Anterior cingulate cortex (tissue), 58 donors: ENCODE results near the gene EYA2.
"Not testable (repeated sequence)": the region's sequence is repeated elsewhere in the genome, so short reads cannot be mapped to it uniquely, and the experiment has no call there.

Experiments used
- DNase-seq, 58 donors: peaks; one replicate each; lab custom pipeline; 2025; lab: John Stamatoyannopoulos, UW

Gene EYA2, protein sequence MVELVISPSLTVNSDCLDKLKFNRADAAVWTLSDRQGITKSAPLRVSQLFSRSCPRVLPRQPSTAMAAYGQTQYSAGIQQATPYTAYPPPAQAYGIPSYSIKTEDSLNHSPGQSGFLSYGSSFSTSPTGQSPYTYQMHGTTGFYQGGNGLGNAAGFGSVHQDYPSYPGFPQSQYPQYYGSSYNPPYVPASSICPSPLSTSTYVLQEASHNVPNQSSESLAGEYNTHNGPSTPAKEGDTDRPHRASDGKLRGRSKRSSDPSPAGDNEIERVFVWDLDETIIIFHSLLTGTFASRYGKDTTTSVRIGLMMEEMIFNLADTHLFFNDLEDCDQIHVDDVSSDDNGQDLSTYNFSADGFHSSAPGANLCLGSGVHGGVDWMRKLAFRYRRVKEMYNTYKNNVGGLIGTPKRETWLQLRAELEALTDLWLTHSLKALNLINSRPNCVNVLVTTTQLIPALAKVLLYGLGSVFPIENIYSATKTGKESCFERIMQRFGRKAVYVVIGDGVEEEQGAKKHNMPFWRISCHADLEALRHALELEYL

DNA sequence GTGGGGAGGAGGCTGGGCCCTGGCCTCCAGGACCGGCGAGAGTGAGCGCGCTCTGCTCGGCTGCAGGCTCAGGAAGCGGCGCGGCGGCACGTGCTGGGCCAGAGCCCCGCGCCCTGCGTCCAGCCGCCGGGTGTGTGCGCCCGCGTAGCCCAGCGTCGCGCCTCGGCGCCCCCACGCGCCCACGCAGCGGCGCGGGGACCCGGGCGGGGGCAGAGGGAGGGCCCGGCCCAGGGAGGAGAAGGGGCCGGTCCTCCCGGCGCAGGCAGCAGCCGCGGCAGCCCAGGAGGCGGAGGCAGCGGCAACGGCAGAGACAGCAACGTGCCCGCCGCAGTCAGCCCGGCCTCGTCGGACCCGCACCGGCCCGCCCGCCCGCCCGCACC lies at the start of gene EYA2:
Gene EYA2 (plus strand): TSS at position 265 of the 380 bp plus-strand sequence. CDS start 95,168 bp downstream, outside the sequence.
- peak in 10 of 58 donors; percentile 3 to 27 (median 10) for DNase-seq

GRCh38 chr20:46844965-46845364 lies 49.7 kb upstream of the EYA2 start:
- no peak for DNase-seq

- no peak for DNase-seq
Measured at GRCh38 chr20:46849269-46849668, 45.4 kb upstream of the EYA2 start.

GRCh38 chr20:46849751-46850150 lies 44.9 kb upstream of the EYA2 start:
- no peak for DNase-seq

DNA sequence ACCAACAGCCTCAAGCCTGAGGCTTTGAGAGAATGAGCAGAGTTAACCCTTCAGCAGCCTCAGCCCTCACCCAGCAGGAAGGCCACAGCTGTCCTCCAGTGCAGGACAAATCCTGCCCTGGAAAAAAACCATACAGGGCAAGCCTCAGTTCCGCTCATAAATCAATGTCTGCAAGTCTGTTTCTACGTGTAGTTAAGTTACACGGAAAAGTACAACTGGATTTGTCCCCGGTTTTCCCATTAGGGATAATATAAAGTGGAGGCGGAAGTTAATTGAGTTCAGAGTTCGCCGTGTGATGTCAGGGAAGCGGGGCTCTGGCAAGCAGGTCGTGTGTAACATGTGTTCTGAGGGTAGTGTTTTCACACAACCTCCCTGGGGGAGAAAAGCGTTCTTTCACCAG lies 44.2 kb upstream of the EYA2 start:
- no peak for DNase-seq

DNA sequence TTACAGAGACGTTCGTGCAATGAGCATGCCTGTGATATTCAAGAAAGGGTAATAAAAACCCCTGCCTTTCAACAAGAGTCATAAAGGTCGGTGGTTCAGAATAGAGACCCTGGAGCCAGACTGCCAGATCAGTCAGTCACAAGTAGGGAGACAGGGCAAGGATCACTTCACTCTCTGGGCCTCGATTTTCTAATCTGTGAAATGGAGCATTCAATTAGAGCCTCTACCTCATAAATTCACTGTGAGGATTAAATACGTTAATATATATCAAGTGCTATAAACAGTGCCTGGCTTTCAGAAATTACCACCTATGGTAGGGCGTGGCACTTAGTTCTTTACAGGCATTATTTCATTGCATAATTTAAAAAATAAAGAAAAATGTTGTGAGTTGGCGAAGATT lies 43.7 kb upstream of the EYA2 start:
- no peak for DNase-seq

- no peak for DNase-seq
Measured at GRCh38 chr20:46851746-46852145, 42.9 kb upstream of the EYA2 start.

- no peak for DNase-seq
Measured at GRCh38 chr20:46852313-46852712, 42.3 kb upstream of the EYA2 start.

DNA sequence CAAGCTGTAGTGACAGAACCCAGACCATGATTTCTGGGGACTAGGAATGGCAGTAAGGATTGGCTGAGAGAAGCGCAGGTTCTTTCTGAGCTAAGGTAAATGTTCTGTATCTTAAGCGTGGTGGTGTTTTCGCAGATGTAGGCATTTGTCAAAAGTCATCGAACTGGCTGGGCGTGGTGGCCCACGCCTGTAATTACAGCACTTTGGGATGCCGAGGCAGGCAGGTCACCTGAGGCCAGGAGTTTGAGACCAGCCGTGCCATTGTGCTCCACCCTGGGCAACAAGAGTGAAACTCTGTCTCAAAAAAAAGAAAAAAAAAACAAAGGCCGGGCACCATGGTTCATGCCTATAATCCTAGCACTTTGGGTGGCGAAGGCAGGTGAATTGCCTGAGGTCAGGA lies 40.7 kb upstream of the EYA2 start:
- no peak for DNase-seq

DNA sequence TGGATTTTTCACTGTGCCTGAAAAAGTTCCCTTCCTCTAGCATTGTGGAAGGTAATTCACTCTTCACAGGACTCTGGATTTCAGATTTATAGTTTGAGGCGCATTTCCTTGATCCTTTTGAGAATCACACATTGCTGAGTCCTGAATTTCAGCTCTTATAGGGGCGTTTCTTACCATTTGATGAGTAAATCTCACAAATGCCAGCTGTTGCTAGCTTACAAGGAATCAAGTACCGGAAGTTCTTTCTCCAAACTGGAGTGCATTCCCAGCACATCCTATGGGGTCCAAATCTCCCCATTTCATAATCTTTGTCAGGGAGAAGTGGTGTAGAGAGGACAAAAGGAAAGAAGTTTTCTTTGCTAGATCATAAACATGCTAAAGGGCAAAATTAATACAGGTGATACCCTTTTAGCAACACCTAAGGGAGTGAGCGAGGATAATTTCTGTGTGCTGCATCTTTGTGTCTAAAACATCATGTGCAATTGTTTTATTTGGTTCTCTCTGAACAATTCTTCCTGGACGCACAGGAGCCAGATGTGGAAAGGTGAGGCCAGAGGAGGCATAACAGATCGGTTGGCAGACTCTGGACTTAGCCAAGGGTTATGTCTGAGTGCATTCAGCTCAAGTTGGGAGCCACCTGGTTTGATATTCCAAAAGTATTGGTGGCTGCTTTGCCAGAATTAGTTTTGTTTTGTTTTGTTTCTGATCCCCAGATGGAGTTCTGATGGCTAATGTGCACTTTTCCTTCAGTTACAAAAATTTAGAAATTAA lies 37.4 kb upstream of the EYA2 start:
- no peak for DNase-seq

GRCh38 chr20:46865824-46866223 lies 28.8 kb upstream of the EYA2 start:
- DNase-seq, result no peak

GRCh38 chr20:46870041-46870440 lies 24.6 kb upstream of the EYA2 start:
- no peak for DNase-seq

DNA sequence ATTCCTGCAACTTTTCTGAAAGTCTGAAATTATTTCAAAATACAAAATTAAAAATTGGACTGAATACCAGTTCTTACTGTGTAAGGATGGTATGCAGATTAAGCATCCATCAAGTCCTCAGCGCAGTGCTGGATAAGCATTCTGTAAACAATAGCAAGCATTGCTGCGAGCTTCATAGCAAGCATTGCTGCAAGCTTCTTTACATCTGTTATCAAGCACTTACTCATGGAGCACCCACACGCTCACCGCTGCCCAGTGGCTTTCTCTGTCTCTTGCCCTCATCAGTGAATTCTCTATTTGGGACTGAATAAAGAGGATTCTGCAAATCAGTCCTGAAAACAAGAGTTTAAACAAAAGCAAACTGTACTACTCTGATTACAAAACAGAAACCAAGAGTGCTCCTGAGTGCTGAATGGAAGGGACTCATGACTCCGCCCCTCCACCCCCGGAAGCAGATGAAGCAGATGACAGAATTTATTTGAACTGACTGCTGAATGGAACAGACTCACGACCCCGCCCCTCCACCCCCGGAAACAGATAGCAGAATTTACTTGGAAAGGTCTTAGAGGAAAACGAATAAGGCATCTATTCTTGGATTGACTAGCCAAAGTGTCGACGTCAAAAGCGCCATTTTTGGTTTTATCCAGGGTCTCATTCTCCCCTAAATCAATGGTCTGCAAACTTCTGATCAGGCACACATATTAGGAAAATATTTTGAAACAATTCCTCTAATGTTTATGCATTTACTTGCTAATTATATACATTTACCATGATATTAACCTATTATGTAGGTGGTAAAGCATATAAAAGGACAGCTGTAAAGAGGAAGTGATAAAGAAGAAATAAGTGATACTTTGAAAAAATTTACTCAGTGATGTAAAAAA lies 22.1 kb upstream of the EYA2 start:
- peak in 1 of 58 donors; percentile 2 for DNase-seq

DNA sequence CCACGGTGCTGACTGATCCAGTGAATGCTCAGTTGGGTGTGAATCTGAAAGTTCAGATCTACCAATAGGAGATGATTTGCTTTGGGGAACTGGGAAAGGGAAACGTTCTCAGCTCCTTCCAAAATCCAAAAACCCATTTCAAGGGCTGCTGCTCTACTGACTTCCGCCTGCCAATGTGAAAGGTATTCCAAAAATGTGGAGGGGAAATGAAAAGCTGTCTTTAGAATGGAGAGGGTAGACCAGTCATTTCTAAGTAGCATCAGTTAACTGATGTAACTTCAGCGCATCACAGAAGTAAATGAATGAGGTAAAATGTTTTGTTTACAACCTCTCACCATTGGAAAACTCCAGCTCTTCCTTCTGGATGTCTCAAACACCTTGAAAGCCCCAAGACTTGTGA lies 19.6 kb upstream of the EYA2 start:
- DNase-seq, result no peak

GRCh38 chr20:46879386-46879785 lies 15.3 kb upstream of the EYA2 start:
- no peak for DNase-seq

- not testable (repeated sequence) for DNase-seq
Measured at GRCh38 chr20:46879963-46880362, 14.7 kb upstream of the EYA2 start.

GRCh38 chr20:46883892-46884291 lies 10.8 kb upstream of the EYA2 start:
- no peak for DNase-seq

- DNase-seq, result no peak
Measured at GRCh38 chr20:46890682-46891081, 4.0 kb upstream of the EYA2 start.

- DNase-seq, result no peak
Measured at GRCh38 chr20:46893051-46893450, 1.6 kb upstream of the EYA2 start.

DNA sequence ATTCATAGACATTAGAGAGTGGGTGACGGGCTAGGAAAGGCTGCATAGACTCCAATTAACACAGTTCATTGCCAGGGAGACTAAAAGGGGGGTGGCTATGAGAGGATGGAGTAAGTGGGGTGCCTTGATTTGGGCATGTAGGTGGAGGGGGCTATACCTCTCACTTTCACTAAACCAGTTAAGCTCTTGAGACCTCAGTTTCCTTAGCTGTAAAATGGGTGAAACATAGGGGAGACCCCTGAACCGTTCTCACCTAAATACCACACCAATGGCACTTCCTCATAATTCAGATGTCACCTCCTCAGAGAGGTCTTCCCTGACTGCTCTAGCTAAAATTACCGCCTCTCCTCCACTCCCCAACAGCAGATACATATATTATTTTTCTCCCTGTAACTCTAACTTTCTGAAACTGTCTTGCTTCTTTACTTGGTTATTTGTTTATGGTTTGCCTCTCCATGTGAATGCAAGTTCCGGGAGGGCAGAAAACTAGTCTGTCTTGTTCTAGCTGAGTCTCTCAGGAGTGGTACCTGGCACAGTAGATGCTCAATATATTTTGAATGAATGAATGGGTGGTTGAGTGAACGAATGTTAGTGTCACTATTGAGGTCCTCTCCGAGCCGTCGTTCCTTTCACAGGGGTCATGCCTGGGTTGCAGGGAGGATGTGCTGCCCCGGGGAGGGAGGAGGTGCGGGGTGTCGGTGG lies 615 bp upstream of the EYA2 start:
- DNase-seq, result no peak
